H1 (cell line): ENCODE results near the gene STX17. TPM values are rescaled to one million over a fixed set of nuclear protein-coding genes. Genes with fewer than 3 reads are reported as not detected.

Experiments used
- CEBPB ChIP-seq: IDR thresholded peaks from 2 replicates; pipeline ENCODE4 v1.6.1; 2012; ENCODE audit warnings: low read depth, low read length
- CHD2 ChIP-seq: IDR thresholded peaks from 2 replicates; pipeline ENCODE4 v1.6.1; 2012; ENCODE audit warnings: low read length, improper control_type of control experiment
- EGR1 ChIP-seq: IDR thresholded peaks from 2 replicates; pipeline ENCODE4 v1.6.1; 2011; ENCODE audit warnings: low read depth, low read length, borderline replicate concordance
- GABPA ChIP-seq: IDR thresholded peaks from 2 replicates; pipeline ENCODE4 v1.6.1; 2011; ENCODE audit warnings: mild to moderate bottlenecking, low read length, moderate library complexity, borderline replicate concordance; ENCODE audit not compliant: insufficient read depth
- NANOG ChIP-seq: IDR thresholded peaks from 2 replicates; pipeline ENCODE4 v1.6.1; 2011; ENCODE audit warnings: low read length, low read depth, mild to moderate bottlenecking, inconsistent platforms; ENCODE audit not compliant: insufficient read depth, poor library complexity, severe bottlenecking
- POLR2AphosphoS5 ChIP-seq: IDR thresholded peaks from 2 replicates; pipeline ENCODE4 v1.6.1; 2011; ENCODE audit warnings: low read depth, low read length
- RFX5 ChIP-seq: IDR thresholded peaks from 2 replicates; pipeline ENCODE4 v1.6.1; 2011; ENCODE audit warnings: low read depth, low read length, improper control_type of control experiment, borderline replicate concordance
- TCF12 ChIP-seq: IDR thresholded peaks from 2 replicates; pipeline ENCODE4 v1.6.1; 2011; ENCODE audit warnings: low read depth, mild to moderate bottlenecking, low read length
- polyA plus RNA-seq, 7 experiments: library from polyadenylated mRNA; depleted of rRNA in 3 of 7; stranded (reverse) in 5 of 7; unstranded in 2 of 7; fragments of >200 nt in 5 of 7; fragments of 200-250 nt in 2 of 7; gene quantifications; 1 replicate in 5 of 7; 2 replicates in 1 of 7; 4 replicates in 1 of 7; pipeline versions ENCODE4 v1.2.1 to v1.2.3, GENCODE V29; 2011 to 2013; ENCODE audit warnings: missing spikeins in 2 of 7, mixed read lengths in 2 of 7
- total RNA-seq: library from RNA; stranded (reverse); fragmentation: NEBNext Ultra II Directional; extraction: Animal tissue kit (Norgen Biotek cat#: 25700); gene quantifications from 2 replicates; pipeline ENCODE4 v1.2.1, GENCODE V29; 2021
- TF ChIP-seq, protein P1 (sequence below): IDR thresholded peaks from 2 replicates; pipeline ENCODE4 v1.6.1; 2012; ENCODE audit warnings: inconsistent platforms

STX17 gene
- total and polyA plus RNA-seq, 2 of the 8 experiments (the other 6 are each of a cell fraction or from before 2014, with no cell fraction given), result 4.5 to 16.3 TPM

- TF ChIP-seq TCF12 (peak; percentile 77), CEBPB (no peak), EGR1 (no peak), GABPA (no peak), POLR2AphosphoS5 (no peak), CHD2 (0 out of 2 replicates have a peak, but pooled peaks have one; percentile 23), RFX5 (no peak), NANOG (peak; percentile 47)
- TF ChIP-seq, protein P1, sequence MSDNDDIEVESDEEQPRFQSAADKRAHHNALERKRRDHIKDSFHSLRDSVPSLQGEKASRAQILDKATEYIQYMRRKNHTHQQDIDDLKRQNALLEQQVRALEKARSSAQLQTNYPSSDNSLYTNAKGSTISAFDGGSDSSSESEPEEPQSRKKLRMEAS, result no peak
- TF ChIP-seq, all 59 proteins: peak for 9
Measured at GRCh38 chr9:99966716-99967115, 60.3 kb downstream of the STX17 start (continued).
